NOMO-1 treated with dmso at 0.1 percent for 144 hours (cell line): ENCODE results near the gene CFAP77.
"Not testable (repeated sequence)": the region's sequence is repeated elsewhere in the genome, so short reads cannot be mapped to it uniquely, and the experiment has no call there.

ENCODE experiments used
- DNase-seq: peaks from one replicate; lab custom pipeline; 2025; ENCODE audit not compliant: unreplicated experiment; lab: John Stamatoyannopoulos, UW

The CFAP77 gene

GRCh38 chr9:132545578-132545977 is 135.6 kb downstream of the CFAP77 start:
- DNase-seq = no peak

GRCh38 chr9:132546148-132547051 is 136.4 kb downstream of the CFAP77 start:
- no peak for DNase-seq

- no peak for DNase-seq
Observed at GRCh38 chr9:132547052-132547431, 137.0 kb downstream of the CFAP77 start.

- DNase-seq = no peak
Observed at GRCh38 chr9:132547436-132547835, 137.4 kb downstream of the CFAP77 start.

GRCh38 chr9:132547976-132548730 is 138.1 kb downstream of the CFAP77 start:
- no peak for DNase-seq

- DNase-seq = no peak
Observed at GRCh38 chr9:132548751-132549640, 139.0 kb downstream of the CFAP77 start.

- no peak for DNase-seq
Observed at GRCh38 chr9:132551556-132551955, 141.5 kb downstream of the CFAP77 start.

GRCh38 chr9:132552041-132552440 is 142.0 kb downstream of the CFAP77 start:
- DNase-seq = no peak

GRCh38 chr9:132554755-132555154 is 144.7 kb downstream of the CFAP77 start:
- no peak for DNase-seq

- no peak for DNase-seq
Observed at GRCh38 chr9:132555528-132555927, 145.5 kb downstream of the CFAP77 start.

GRCh38 chr9:132556235-132556634 is 146.2 kb downstream of the CFAP77 start:
- no peak for DNase-seq

GRCh38 chr9:132556714-132557113 is 146.7 kb downstream of the CFAP77 start:
- no peak for DNase-seq

- DNase-seq = no peak
Observed at GRCh38 chr9:132557159-132557558, 147.1 kb downstream of the CFAP77 start.

- DNase-seq = no peak
Observed at GRCh38 chr9:132559711-132560110, 149.7 kb downstream of the CFAP77 start.

- DNase-seq = no peak
Observed at GRCh38 chr9:132560616-132561202, 150.7 kb downstream of the CFAP77 start.

GRCh38 chr9:132562306-132562573 is 152.2 kb downstream of the CFAP77 start:
- DNase-seq = no peak

- no peak for DNase-seq
Observed at GRCh38 chr9:132564526-132564925, 154.5 kb downstream of the CFAP77 start.

- not testable (repeated sequence) for DNase-seq
Observed at GRCh38 chr9:132568787-132569186, 158.8 kb downstream of the CFAP77 start.

- no peak for DNase-seq
Observed at GRCh38 chr9:132571806-132572600, 162.0 kb downstream of the CFAP77 start.

GRCh38 chr9:132572921-132573320 is 162.9 kb downstream of the CFAP77 start:
- no peak for DNase-seq
